WERI-Rb-1 (cell line): ENCODE results near the gene GDF10.

Experiments
- DNase-seq: peaks from one replicate; pipeline ENCODE4 v3.0.0-alpha.2; 2020
- H3K27ac ChIP-seq: fragments of 250-450 bp; sonication (Bioruptor Pico); 2 replicates; pipeline ENCODE4 v1.5.1; 2020; ENCODE audit warnings: mild to moderate bottlenecking, moderate library complexity
- H3K27me3 ChIP-seq: fragments of 250-450 bp; sonication (Bioruptor Pico); 2 replicates; pipeline ENCODE4 v1.5.1; 2021; ENCODE audit warnings: mild to moderate bottlenecking, low read depth, moderate library complexity; ENCODE audit not compliant: insufficient read depth, severe bottlenecking
- H3K36me3 ChIP-seq: fragments of 250-450 bp; sonication (Bioruptor Pico); 2 replicates; pipeline ENCODE4 v1.5.1; 2020; ENCODE audit warnings: mild to moderate bottlenecking, moderate library complexity
- H3K4me3 ChIP-seq: 2 replicates; pipeline ENCODE4 v1.5.1; 2011; ENCODE audit warnings: low read depth, mild to moderate bottlenecking, control low read depth, low read length
- H3K9me3 ChIP-seq: fragments of 250-450 bp; sonication (Bioruptor Pico); 2 replicates; pipeline ENCODE4 v1.5.1; 2021; ENCODE audit warnings: mild to moderate bottlenecking, moderate library complexity; ENCODE audit not compliant: severe bottlenecking
- CTCF ChIP-seq: IDR thresholded peaks from 2 replicates; pipeline ENCODE4 v1.5.1; 2011; ENCODE audit warnings: low read depth, mild to moderate bottlenecking, control low read depth, inconsistent platforms, low read length

GDF10 gene

GRCh38 chr10:47333532-47333931 lies 33.5 kb downstream of the GDF10 start:
- H3K27ac ChIP-seq, result no peak overlapping the region
- H3K9me3 ChIP-seq, result no peaks in the 10 kb centered on the region
- no peaks in the 10 kb centered on the region for H3K27me3 ChIP-seq
- H3K4me3 ChIP-seq, result no peak overlapping the region
- no peak for DNase-seq
- H3K36me3 ChIP-seq, result no peaks in the 10 kb centered on the region
- no peak for TF ChIP-seq CTCF

GRCh38 chr10:47334466-47335295 lies 34.7 kb downstream of the GDF10 start:
- Histone ChIP-seq H3K27me3 (no peaks in the 10 kb centered on the region), H3K4me3 (no peak overlapping the region), H3K9me3 (no peaks in the 10 kb centered on the region), H3K27ac (no peak overlapping the region), H3K36me3 (no peaks in the 10 kb centered on the region)
- TF ChIP-seq CTCF, result no peak
- DNase-seq, result no peak

GRCh38 chr10:47335906-47336305 lies 35.9 kb downstream of the GDF10 start:
- Histone ChIP-seq H3K27me3 (no peaks in the 10 kb centered on the region), H3K4me3 (no peak overlapping the region), H3K36me3 (no peaks in the 10 kb centered on the region), H3K27ac (no peak overlapping the region), H3K9me3 (no peaks in the 10 kb centered on the region)
- no peak for DNase-seq
- no peak for TF ChIP-seq CTCF

GRCh38 chr10:47336387-47337134 lies 36.6 kb downstream of the GDF10 start:
- no peak overlapping the region for H3K4me3 ChIP-seq
- H3K27ac ChIP-seq, result no peak overlapping the region
- no peaks in the 10 kb centered on the region for H3K9me3 ChIP-seq
- DNase-seq, result no peak
- no peaks in the 10 kb centered on the region for H3K27me3 ChIP-seq
- H3K36me3 ChIP-seq, result no peaks in the 10 kb centered on the region
- TF ChIP-seq CTCF, result no peak

- no peak for DNase-seq
- TF ChIP-seq CTCF, result no peak
- Histone ChIP-seq H3K27ac (no peak overlapping the region), H3K36me3 (no peaks in the 10 kb centered on the region), H3K27me3 (no peaks in the 10 kb centered on the region), H3K9me3 (no peaks in the 10 kb centered on the region), H3K4me3 (no peak overlapping the region)
Measured at GRCh38 chr10:47337310-47337709, 37.3 kb downstream of the GDF10 start.
